ENCODE measurements around the gene IL19.
"Not testable (repeated sequence)": the region's sequence is repeated elsewhere in the genome, so short reads cannot be mapped to it uniquely, and the experiment has no call there.

Gene IL19

DNA sequence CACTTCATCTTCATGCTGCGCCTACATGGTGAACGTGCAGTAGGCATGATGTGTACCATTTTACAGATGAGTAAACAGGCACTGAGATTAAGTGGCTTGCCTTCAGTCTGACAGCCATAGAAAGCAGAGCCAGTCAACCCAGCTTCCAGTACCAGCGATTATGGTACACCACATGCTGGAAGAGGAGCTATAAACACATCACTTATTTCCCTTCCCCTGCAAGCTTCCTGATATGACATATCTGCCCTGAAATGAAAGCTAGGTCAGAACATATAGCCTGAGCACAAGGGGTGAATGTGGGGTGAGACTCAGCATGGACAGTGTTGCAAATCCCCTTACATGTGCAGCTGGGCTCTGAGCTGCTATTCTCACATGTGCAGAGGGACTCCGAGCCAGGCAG, 61.1 kb downstream of the IL19 start:
- no peak for DNase-seq (ENCODE audit: low read depth in 2 of 2)

GRCh38 chr1:206832352-206832880, 61.8 kb downstream of the IL19 start:
- no peak for DNase-seq (ENCODE audit: low read depth in 2 of 2)

DNA sequence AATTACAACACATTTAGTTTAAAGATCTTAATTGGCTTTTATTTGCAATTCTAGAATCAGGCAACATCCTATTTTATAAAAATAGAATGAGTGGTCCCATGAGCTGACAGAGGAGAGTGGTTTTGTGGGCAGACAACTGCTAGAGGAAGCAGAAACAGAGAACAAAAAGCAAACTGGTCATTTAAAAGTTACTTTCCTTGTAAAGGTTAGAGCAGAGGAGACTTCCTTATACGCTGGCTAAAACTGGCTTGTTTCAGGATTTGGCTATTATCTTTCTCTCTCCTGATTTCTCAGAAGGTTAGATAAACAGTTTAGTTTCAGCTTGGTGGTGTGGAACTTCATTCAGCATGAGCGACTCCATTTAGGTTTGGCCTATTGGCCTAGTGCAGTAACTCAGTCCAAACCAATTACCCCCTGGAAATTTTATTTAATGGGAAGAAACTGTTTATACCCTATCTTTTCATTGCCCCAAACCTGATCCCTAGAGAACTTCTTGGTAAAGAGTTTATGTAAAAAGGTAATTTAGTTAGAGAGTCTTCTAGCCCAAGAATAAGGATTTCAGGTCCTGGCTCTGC, 62.6 kb downstream of the IL19 start:
- no peak for DNase-seq (ENCODE audit: low read depth in 2 of 2)

GRCh38 chr1:206833801-206834200, 63.2 kb downstream of the IL19 start:
- DNase-seq (ENCODE audit: low read depth in 2 of 2) = no peak

GRCh38 chr1:206834217-206834616, 63.6 kb downstream of the IL19 start:
- DNase-seq (ENCODE audit: low read depth in 2 of 2) = no peak

- no peak for DNase-seq (ENCODE audit: low read depth in 2 of 2)
Observed at GRCh38 chr1:206834711-206835110, 64.1 kb downstream of the IL19 start.

- no peak for DNase-seq (ENCODE audit: low read depth in 2 of 2)
Observed at GRCh38 chr1:206835186-206835585, 64.6 kb downstream of the IL19 start.

DNA sequence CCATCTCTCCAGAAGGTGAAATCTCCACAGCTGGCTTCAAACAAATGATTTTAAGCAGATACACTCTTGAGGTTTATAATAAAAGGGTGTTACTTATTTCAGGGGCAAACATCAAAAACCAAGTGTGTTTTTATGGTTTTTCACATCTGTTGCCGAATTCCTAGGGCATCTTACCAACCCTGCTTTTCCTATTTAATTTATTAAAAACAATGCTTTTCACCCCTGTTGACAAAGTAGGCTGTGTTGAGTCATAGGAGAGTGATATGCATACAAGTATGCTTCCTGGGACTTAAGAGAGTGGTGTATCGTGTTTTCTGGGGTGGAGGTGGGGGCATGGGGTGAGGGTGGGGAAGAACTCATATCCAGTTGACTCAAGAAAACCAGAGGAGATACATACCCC, 65.5 kb downstream of the IL19 start:
- DNase-seq (ENCODE audit: low read depth in 2 of 2) = peak in 1 of 2 experiments; percentile 37

DNA sequence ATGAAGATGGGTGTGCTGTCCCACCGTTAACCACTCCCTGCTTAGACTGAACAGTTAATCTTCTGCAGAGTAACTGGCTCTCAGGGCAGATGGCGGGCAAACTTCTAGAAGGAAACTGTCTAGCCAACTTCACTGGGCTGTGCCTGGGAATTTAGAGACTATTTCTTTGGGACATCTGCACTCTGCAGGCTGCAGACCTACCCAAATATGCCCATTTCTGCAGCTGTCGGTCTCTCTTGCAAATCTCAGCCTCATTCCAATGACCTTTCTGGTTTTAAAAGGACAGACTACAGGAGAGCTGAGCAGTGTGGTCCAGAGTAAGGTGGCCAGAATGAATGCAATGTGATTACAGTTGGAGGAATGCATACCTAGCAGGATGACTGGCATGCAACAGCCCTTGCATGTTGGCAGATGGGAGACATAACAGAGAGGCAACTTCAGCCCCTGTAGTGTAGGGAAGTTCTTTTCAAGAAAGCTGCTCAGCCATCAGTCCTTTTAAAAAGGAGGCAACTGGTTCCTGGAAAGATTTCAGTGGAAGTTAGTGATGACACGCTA, 68.5 kb downstream of the IL19 start:
- no peak for DNase-seq (ENCODE audit: low read depth in 2 of 2)

DNA sequence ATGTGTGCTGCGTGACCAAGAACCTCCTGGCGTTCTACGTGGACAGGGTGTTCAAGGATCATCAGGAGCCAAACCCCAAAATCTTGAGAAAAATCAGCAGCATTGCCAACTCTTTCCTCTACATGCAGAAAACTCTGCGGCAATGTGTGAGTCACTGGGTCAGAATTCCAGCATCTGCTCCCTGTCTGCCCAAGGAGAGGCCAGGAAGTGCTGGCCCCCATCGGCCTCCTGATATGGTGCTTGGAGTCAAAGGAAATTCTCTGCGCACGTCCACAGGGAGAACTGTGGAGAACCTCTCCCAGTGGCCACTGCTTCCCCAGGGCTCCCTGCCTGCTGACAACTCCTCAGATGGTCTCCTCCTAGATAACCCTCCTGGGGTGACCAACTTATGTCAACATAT, 69.3 kb downstream of the IL19 start:
- peak; percentile 44 to 45 for DNase-seq (ENCODE audit: low read depth in 2 of 2)

DNA sequence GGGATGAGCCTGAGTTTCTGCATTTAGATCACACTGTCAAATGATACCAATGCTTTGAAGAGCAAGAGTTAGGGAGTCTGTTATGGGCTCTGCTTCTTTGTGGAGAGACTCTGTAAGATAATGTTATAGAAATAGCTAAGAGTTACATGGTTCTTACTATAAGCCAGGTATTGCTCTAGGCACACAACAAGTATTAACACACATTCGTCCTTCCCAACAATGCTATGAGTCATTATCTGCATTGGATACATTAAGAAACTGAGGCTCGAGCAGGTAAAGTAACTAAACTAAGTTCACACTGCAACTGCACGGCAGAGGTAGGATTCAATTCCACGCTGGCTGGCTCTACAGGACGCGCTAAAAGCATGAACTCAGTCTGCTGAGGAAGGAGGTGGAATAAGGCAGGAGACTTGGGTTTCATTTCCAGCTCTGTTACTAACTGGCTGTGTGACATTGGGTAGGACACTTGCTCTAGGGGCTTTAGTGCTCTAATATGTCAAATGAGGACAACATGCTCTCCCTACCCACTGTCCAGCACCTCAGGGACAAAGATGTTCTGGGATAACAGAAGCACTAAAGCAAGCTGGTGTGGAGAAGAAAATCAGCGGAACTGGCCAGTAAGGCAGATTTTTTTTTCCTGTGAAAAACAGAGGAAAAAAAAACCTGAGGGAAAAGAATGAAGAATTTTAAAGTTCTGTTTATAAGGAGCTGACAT, 71.2 kb downstream of the IL19 start:
- DNase-seq (ENCODE audit: low read depth in 2 of 2) = no peak

DNA sequence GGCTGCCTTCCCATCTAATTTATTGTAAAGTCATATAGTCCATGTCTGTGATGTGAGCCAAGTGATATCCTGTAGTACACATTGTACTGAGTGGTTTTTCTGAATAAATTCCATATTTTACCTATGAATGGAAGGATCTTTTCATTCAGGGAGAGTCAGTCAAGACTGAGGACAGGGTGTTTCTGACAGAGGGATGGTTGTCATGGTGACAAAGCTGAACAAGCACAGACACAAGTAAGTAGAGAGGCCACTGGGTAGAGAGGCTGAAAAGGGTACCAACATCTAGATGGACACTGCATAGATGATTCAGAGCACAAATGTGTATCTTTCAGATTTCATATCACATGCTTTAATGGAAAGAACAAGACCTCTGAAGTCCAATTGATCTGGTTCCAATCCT, 72.3 kb downstream of the IL19 start:
- no peak for DNase-seq (ENCODE audit: low read depth in 2 of 2)

DNA sequence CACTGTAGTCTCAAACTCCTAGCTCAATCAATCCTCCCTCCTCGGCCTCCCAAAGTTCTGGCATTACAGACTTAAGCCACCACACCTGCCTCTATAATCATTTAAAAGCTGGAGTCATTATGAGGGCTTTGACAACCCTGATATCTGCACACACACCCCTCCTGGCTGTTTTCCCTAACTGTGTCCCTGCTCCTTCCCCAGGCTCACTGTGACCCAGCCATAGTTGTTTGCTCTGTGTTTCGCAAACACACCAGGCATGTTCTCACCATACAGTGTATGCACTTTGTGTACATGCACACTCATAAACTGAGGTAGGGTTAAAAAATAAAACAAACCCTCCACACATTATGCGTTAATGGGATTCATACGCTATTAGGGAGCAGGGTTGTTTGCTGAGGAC, 73.1 kb downstream of the IL19 start:
- no peak for DNase-seq (ENCODE audit: low read depth in 2 of 2)

DNA sequence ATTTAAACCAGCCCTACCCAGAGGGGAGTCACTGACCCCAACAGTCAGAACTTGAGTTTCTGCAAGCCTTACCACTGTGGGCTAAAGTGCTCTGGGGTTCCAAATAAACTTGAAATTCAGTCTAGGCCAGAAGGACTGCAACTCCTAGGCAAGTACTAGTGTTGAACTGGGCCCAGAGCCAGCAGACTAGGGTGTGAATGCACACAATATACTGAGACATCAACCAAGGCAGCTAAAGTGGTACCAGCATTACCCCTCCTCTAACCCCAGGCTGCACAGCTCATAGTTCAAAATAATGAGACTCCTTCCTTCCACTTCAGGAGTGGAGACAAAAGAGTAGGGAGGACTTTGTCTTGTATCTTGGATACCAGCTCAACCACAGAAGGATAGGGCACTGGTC, 75.9 kb downstream of the IL19 start:
- DNase-seq (ENCODE audit: low read depth in 2 of 2) = no peak

GRCh38 chr1:206847337-206847834, 76.8 kb downstream of the IL19 start:
- no peak for DNase-seq (ENCODE audit: low read depth in 2 of 2)

GRCh38 chr1:206847946-206848345, 77.4 kb downstream of the IL19 start:
- no peak for DNase-seq (ENCODE audit: low read depth in 2 of 2)

DNA sequence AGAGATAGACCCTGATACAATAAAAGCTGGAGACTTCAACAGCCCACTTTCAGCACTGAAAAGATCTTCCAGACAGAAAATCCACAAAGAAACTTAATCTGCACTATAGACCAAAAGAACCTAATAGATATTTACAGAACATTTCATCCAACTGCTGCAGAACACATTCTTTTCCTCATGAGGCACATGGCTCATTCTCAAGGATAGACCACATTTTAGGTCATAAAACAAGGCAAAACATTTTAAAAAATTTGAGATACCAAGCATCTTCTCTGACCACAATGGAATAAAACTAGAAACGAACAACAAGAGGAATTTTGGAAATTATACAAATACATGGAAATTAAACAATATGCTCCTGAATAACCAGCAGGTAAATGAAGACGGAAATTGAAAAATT, 79.8 kb downstream of the IL19 start:
- DNase-seq (ENCODE audit: low read depth in 2 of 2) = no peak

- peak; percentile 82 to 85 for DNase-seq (ENCODE audit: low read depth in 2 of 2)
Observed at GRCh38 chr1:206851341-206852010, 80.9 kb downstream of the IL19 start.

GRCh38 chr1:206852662-206853061, 82.1 kb downstream of the IL19 start:
- DNase-seq (ENCODE audit: low read depth in 2 of 2) = not testable (repeated sequence)

DNA sequence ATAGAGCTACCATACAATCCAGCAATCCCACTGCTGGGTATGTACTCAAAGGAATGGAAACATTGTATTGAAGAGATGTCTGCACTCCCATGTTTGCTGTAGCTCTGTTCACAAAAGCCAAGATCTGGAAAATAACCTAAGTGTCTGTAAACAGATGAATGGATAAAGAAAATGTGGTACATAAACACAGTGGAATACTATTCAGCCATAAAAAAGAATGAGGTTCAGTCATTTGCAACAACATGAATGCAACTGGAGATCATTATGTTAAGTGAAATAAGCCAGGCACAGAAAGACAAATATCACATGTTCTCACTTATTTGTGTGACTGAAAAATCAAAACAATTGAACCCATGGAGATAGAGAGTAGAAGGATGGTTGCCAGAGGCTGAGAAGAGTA, 83.1 kb downstream of the IL19 start:
- not testable (repeated sequence) for DNase-seq (ENCODE audit: low read depth in 2 of 2)

DNA sequence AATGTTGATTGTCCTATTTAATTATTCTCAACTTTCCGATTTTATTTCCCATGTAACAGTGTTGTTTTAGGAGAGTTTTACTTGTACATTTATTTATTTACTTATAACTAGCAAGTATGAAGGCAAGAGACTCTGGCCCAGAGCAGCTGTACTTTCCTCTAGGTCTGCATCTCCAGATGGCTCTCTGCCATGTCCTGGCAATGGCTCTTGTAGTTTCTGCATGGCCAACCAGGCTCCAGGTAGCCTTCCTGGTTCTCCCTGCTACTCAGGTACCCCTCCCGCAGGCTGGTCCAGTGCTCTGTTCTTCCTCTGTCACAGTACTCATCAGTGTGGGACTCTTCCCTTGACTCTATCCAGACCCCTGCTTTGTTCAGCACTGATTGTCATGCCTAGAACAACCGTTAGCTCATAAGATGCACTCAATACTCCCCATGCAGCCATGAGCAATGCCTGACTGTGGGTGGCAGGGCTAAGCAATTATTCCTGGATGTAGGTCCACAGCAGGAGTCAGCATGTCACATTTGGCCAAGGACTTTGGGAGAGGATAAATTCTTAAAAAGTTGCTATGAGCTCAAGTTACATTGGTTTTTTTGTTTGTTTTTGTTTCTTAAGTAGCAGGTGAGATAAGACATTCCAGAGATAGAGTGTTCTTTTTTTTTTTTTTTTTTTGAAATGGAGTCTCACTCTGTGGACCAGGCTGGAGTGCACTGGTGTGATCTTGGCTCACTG, 84.0 kb downstream of the IL19 start:
- no peak for DNase-seq (ENCODE audit: low read depth in 2 of 2)

DNA sequence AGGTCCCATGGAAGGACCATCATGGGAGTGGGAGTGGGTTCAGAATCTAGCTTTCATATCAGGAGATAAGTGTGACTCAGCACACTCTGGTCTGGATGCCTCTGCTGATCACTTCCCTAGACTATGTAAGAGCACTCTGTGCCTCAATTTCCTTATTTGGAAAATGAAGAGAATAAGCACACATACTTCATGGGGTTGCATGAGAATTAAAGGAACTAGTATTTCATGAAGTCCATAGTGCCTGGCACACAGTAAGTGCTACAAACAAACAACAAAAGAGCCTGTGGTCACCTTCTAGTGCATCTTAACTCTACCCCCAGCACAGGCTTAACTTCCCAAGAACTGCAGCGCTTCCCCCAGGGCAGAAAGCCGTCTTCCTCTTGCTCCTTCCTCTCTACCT, 85.3 kb downstream of the IL19 start:
- no peak for DNase-seq (ENCODE audit: low read depth in 2 of 2)
